GM23338 (cell line): Measurements from ENCODE around the gene LMNA. TPM values are rescaled to one million over a fixed set of nuclear protein-coding genes. Genes with fewer than 3 reads are reported as not detected.

Source experiments
- ATAC-seq: fragments of 200-7000 bp; cut with Tn5 transposase; 3 replicates; pipeline ENCODE4 v1.9.1; 2020
- DNase-seq: peaks from one replicate; pipeline ENCODE4 v3.0.0-alpha.2; 2015; ENCODE audit warnings: low spot score
- H2AFZ ChIP-seq: fragments of 200-600 bp; sonication (generic); 2 replicates; pipeline ENCODE4 v1.8.0; 2016; ENCODE audit warnings: antibody characterized with exemption, mild to moderate bottlenecking, moderate library complexity
- H3F3A ChIP-seq: fragments of 200-600 bp; sonication (generic); replicated peaks from 2 replicates; pipeline ENCODE4 v1.8.0; 2017; ENCODE audit warnings: antibody characterized with exemption, mixed run types, low read depth
- H3K27ac ChIP-seq: fragments of 200-600 bp; sonication (generic); 2 replicates; pipeline ENCODE4 v1.6.1; 2016; ENCODE audit warnings: low read depth
- H3K27me3 ChIP-seq: fragments of 200-600 bp; sonication (generic); 2 replicates; pipeline ENCODE4 v1.8.0; 2016; ENCODE audit warnings: mild to moderate bottlenecking, mixed run types, moderate library complexity; ENCODE audit not compliant: insufficient read depth
- H3K36me3 ChIP-seq: fragments of 200-600 bp; sonication (generic); 2 replicates; pipeline ENCODE4 v1.8.0; 2016; ENCODE audit warnings: mild to moderate bottlenecking; ENCODE audit not compliant: insufficient read depth
- H3K4me1 ChIP-seq: fragments of 200-600 bp; sonication (generic); 2 replicates; pipeline ENCODE4 v1.8.0; 2016; ENCODE audit warnings: mild to moderate bottlenecking, moderate library complexity; ENCODE audit not compliant: insufficient read depth
- H3K4me2 ChIP-seq: fragments of 200-600 bp; sonication (generic); 2 replicates; pipeline ENCODE4 v1.7.1; 2017; ENCODE audit warnings: mixed run types
- H3K4me3 ChIP-seq: fragments of 200-600 bp; sonication (generic); 2 replicates; pipeline ENCODE4 v1.6.1; 2016; ENCODE audit warnings: mixed run types
- H3K79me2 ChIP-seq: fragments of 200-600 bp; sonication (generic); replicated peaks from 2 replicates; pipeline ENCODE4 v1.8.0; 2017; ENCODE audit warnings: mild to moderate bottlenecking; ENCODE audit not compliant: insufficient read depth
- H3K9me2 ChIP-seq: fragments of 200-600 bp; sonication (generic); 2 replicates; pipeline ENCODE4 v1.8.0; 2017; ENCODE audit not compliant: insufficient read depth
- H4K20me1 ChIP-seq: fragments of 200-600 bp; sonication (generic); replicated peaks from 2 replicates; pipeline ENCODE4 v1.8.0; 2017; ENCODE audit warnings: mild to moderate bottlenecking; ENCODE audit not compliant: insufficient read depth
- H3K27ac Mint-ChIP-seq: 2 replicates; pipeline ENCODE4 v1.8.0; 2020; ENCODE audit warnings: inconsistent platforms, mild to moderate bottlenecking, moderate library complexity, mixed read lengths
- H3K27me3 Mint-ChIP-seq: 3 replicates; pipeline ENCODE4 v1.8.0; 2022; ENCODE audit warnings: low read depth, mild to moderate bottlenecking, moderate library complexity, mixed read lengths, inconsistent platforms; ENCODE audit not compliant: insufficient read depth, poor library complexity
- H3K36me3 Mint-ChIP-seq: 3 replicates; pipeline ENCODE4 v1.8.0; 2021; ENCODE audit warnings: low read depth, mild to moderate bottlenecking, inconsistent platforms, moderate library complexity, mixed read lengths
- H3K4me1 Mint-ChIP-seq: 3 replicates; pipeline ENCODE4 v1.8.0; 2020; ENCODE audit warnings: mild to moderate bottlenecking, inconsistent platforms, mixed read lengths
- H3K4me3 Mint-ChIP-seq: 3 replicates; pipeline ENCODE4 v1.8.0; 2021; ENCODE audit warnings: moderate library complexity, mild to moderate bottlenecking, inconsistent platforms, mixed read lengths
- H3K9me3 Mint-ChIP-seq: 3 replicates; pipeline ENCODE4 v1.8.0; 2020; ENCODE audit warnings: moderate library complexity, mild to moderate bottlenecking, inconsistent platforms, mixed read lengths
- CREB1 ChIP-seq: fragments of 250-450 bp; sonication (Bioruptor Pico); IDR thresholded peaks from 2 replicates; pipeline ENCODE4 v1.5.0; 2020; ENCODE audit warnings: low read depth, mild to moderate bottlenecking, moderate library complexity
- CTCF ChIP-seq, 2 experiments: fragments of 200-600 bp in 1 of 2; sonication (generic) in 1 of 2; conservative IDR thresholded peaks; 2 replicates each; pipeline versions ENCODE4 v1.5.1 to v1.6.1; 2016 to 2017; ENCODE audit warnings: antibody characterized with exemption in 2 of 2, low read depth in 2 of 2, mild to moderate bottlenecking in 2 of 2, moderate library complexity in 1 of 2
- ETS1 ChIP-seq: IDR thresholded peaks from 2 replicates; pipeline ENCODE4 v1.6.1; 2016; ENCODE audit warnings: antibody characterized with exemption
- EZH2 ChIP-seq: fragments of 200-600 bp; sonication (generic); IDR thresholded peaks from one replicate; pipeline ENCODE4 v1.8.0; 2017; ENCODE audit warnings: antibody characterized with exemption, mild to moderate bottlenecking, low read depth; ENCODE audit not compliant: unreplicated experiment
- EZH2phosphoT487 ChIP-seq: fragments of 200-600 bp; sonication (generic); IDR thresholded peaks from one replicate; pipeline ENCODE4 v1.8.1; 2018; ENCODE audit warnings: antibody characterized with exemption; ENCODE audit not compliant: unreplicated experiment
- JUNB ChIP-seq: IDR thresholded peaks from one replicate; pipeline ENCODE4 v1.6.1; 2016; ENCODE audit warnings: antibody characterized with exemption; ENCODE audit not compliant: unreplicated experiment
- NANOG ChIP-seq: IDR thresholded peaks from 2 replicates; pipeline ENCODE4 v1.6.1; 2016; ENCODE audit warnings: antibody characterized with exemption, borderline replicate concordance
- POLR2AphosphoS5 ChIP-seq: IDR thresholded peaks from 2 replicates; pipeline ENCODE4 v1.6.1; 2016; ENCODE audit warnings: antibody characterized with exemption, low read depth
- REST ChIP-seq: IDR thresholded peaks from one replicate; pipeline ENCODE4 v1.6.1; 2018; ENCODE audit warnings: antibody characterized with exemption; ENCODE audit not compliant: unreplicated experiment
- STAT1 ChIP-seq: IDR thresholded peaks from one replicate; pipeline ENCODE4 v1.6.1; 2016; ENCODE audit warnings: antibody characterized with exemption; ENCODE audit not compliant: unreplicated experiment
- ZNF114 ChIP-seq: fragments of 250-450 bp; sonication (Bioruptor Pico); IDR thresholded peaks from 2 replicates; pipeline ENCODE4 v1.5.0; 2020; ENCODE audit warnings: mild to moderate bottlenecking, moderate library complexity
- ZNF331 ChIP-seq: fragments of 250-450 bp; sonication (Bioruptor Pico); IDR thresholded peaks from 2 replicates; pipeline ENCODE4 v1.5.0; 2020; ENCODE audit warnings: low read depth, mild to moderate bottlenecking, moderate library complexity
- ZNF462 ChIP-seq: fragments of 250-450 bp; sonication (Bioruptor Pico); IDR thresholded peaks from 2 replicates; pipeline ENCODE4 v1.5.0; 2020; ENCODE audit warnings: mild to moderate bottlenecking, moderate library complexity
- polyA plus RNA-seq: library from polyadenylated mRNA; unstranded; fragments of >200 nt; fragmentation: Nextera tagmentation; extraction: Ambion mirVana; gene quantifications from 2 replicates; pipeline ENCODE4 v1.2.1, GENCODE V29; 2016
- total RNA-seq: library from RNA; depleted of rRNA; stranded (reverse); fragments of >200 nt; shearing (Covaris generic); gene quantifications from 2 replicates; pipeline ENCODE4 v1.2.3, GENCODE V29; 2014

The LMNA gene
- total and polyA plus RNA-seq, 2 experiments from 2014 or later: 35.5 to 56.3 TPM

GRCh38 chr1:156070548-156070947, 44.0 kb upstream of the LMNA start:
- Mint-ChIP-seq H3K36me3 (peaks cover 54% of the 10 kb centered on the region), H3K4me1 (peaks cover 58% of the 10 kb centered on the region), H3K4me3 (no peak overlapping the region; the same call in 2 of the 3 replicates), H3K27me3 (peaks cover 22% of the 10 kb centered on the region), H3K27ac (peak overlapping the region; percentile 40), H3K9me3 (no peaks in the 10 kb centered on the region; the same call in 2 of the 3 replicates)
- no peak overlapping the region for H3K4me3 ChIP-seq
- no peaks in the 10 kb centered on the region for H3K27me3 ChIP-seq
- H3K4me2 ChIP-seq: no peak overlapping the region
- no peak overlapping the region for H2AFZ ChIP-seq
- no peaks in the 10 kb centered on the region for H3K9me2 ChIP-seq
- DNase-seq (no peak), ATAC-seq (no peak)
- H3K27ac ChIP-seq: no peak overlapping the region
- TF ChIP-seq ETS1: no peak
- TF ChIP-seq CTCF (conservative IDR thresholded peaks at IDR 0.05; ENCODE audit: low read depth in 2 of 2): no peak
- TF ChIP-seq NANOG: no peak
- TF ChIP-seq ZNF462 (CRISPR knock-in tag): no peak
- TF ChIP-seq ZNF114 (CRISPR knock-in tag): no peak
- no peak for TF ChIP-seq EZH2phosphoT487
- TF ChIP-seq REST: no peak
- TF ChIP-seq EZH2: no peak
- TF ChIP-seq ZNF331 (CRISPR knock-in tag): no peak
- no peak for TF ChIP-seq JUNB
- no peak for TF ChIP-seq STAT1
- TF ChIP-seq POLR2AphosphoS5: no peak
- no peak for TF ChIP-seq CREB1
- peaks cover 29% of the 10 kb centered on the region for H3F3A ChIP-seq
- H3K36me3 ChIP-seq: no peaks in the 10 kb centered on the region
- H4K20me1 ChIP-seq: peaks cover 13% of the 10 kb centered on the region; the same call in 1 of the 2 replicates
- H3K4me1 ChIP-seq: peaks cover 45% of the 10 kb centered on the region
- H3K79me2 ChIP-seq: peaks cover 9% of the 10 kb centered on the region
